Measurements from ENCODE around the gene PTPMT1. TPM values are rescaled to one million over a fixed set of nuclear protein-coding genes. Genes with fewer than 3 reads are reported as not detected.
"Not testable (repeated sequence)": the region's sequence is repeated elsewhere in the genome, so short reads cannot be mapped to it uniquely, and the experiment has no call there.

The PTPMT1 gene
- polyA plus RNA-seq, 2 donors = 38.2 to 50.7 TPM

DNA sequence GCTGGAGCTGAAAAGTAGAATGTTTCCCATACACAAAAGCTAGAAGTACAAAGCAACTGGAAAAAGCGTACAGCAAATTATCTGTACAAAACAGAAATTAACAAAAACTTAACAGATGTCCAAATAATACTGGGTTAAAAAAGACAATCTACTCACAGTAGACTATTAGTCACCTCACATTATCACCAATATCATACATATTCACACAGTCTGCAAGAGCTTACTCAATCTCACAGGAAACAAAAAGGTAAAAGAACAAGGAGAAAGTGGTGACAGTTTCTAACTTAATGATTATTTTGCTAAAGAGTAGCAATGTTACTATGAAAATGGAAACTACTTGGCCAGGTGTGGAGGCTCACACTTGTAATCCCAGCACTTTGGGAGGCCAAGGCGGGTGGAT, 24.3 kb upstream of the PTPMT1 start:
- WGBS, 2 donors = 95 to 98% methylated on average over 2 of the region's 2 CpGs
- Histone ChIP-seq H3K36me3 (ENCODE audit: control insufficient read depth in 2 of 2, insufficient read depth in 2 of 2, low read length in 1 of 2) (no peaks in the 10 kb centered on the region), H3K9me3 (ENCODE audit: control insufficient read depth in 2 of 2, insufficient read depth in 1 of 2, low read depth in 1 of 2, low read length in 1 of 2) (no peaks in the 10 kb centered on the region), H3K27ac (ENCODE audit: low read depth in 2 of 2, low read length in 1 of 2) (no peak overlapping the region), H3K27me3 (ENCODE audit: control insufficient read depth in 1 of 2, insufficient read depth in 2 of 2, low read length in 2 of 2) (no peaks in the 10 kb centered on the region), H3K4me3 (ENCODE audit: low read depth in 1 of 2, low read length in 2 of 2) (no peak overlapping the region), H3K4me1 (ENCODE audit: control insufficient read depth in 2 of 2, insufficient read depth in 2 of 2, low read length in 1 of 2) (peaks cover 0 to 5% of the 10 kb centered on the region in 2 donors)

DNA sequence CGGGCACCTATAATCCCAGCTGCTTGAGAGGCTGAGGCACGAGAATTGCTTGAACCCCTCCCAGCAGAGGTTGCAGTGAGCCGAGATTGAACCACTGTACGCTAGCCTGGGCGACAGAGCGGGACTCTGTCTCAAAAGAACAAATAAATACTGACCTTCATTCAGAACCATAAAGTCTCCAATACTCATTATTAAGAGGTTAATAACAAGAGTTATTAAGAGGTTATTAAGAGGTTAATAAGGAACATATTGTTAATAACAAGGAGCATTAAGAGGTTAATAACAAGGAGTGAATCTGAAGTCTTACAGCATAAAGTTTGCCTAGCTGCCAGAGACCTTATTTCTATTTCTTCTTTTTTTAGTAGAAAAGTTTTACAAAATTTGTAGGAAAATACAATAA, 20.1 kb upstream of the PTPMT1 start:
- H3K9me3 ChIP-seq (ENCODE audit: control insufficient read depth in 2 of 2, insufficient read depth in 1 of 2, low read depth in 1 of 2, low read length in 1 of 2) = no peaks in the 10 kb centered on the region
- no peak overlapping the region for H3K4me3 ChIP-seq (ENCODE audit: low read depth in 1 of 2, low read length in 2 of 2)
- H3K4me1 ChIP-seq (ENCODE audit: control insufficient read depth in 2 of 2, insufficient read depth in 2 of 2, low read length in 1 of 2) = peaks cover 0 to 2% of the 10 kb centered on the region in 2 donors
- no peaks in the 10 kb centered on the region for H3K36me3 ChIP-seq (ENCODE audit: control insufficient read depth in 2 of 2, insufficient read depth in 2 of 2, low read length in 1 of 2)
- H3K27ac ChIP-seq (ENCODE audit: low read depth in 2 of 2, low read length in 1 of 2) = no peak overlapping the region
- 93 to 96% methylated on average over 6 of the region's 6 CpGs for WGBS, 2 donors
- no peaks in the 10 kb centered on the region for H3K27me3 ChIP-seq (ENCODE audit: control insufficient read depth in 1 of 2, insufficient read depth in 2 of 2, low read length in 2 of 2)

DNA sequence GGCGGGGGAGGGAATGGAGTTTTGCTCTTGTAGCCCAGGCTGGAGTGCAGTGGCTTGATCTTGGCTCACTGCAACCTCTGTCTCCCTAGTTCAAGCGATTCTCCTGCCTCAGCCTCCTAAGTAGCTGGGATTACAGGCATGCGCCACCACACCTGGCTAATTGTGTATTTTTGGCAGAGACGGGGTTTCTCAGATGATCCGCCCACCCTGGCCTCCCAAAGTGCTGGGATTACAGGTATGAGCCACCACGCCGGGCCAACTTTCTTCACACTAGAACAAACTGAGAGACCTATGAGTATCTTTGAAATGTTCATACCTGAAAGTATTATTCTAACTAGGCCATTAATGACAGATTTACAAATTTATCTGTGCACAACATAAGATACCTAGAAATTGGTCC, 19.1 kb upstream of the PTPMT1 start:
- H3K4me1 ChIP-seq (ENCODE audit: control insufficient read depth in 2 of 2, insufficient read depth in 2 of 2, low read length in 1 of 2); H3K4me3 ChIP-seq (ENCODE audit: low read depth in 1 of 2, low read length in 2 of 2); H3K9me3 ChIP-seq (ENCODE audit: control insufficient read depth in 2 of 2, insufficient read depth in 1 of 2, low read depth in 1 of 2, low read length in 1 of 2); H3K27ac ChIP-seq (ENCODE audit: low read depth in 2 of 2, low read length in 1 of 2); H3K27me3 ChIP-seq (ENCODE audit: control insufficient read depth in 1 of 2, insufficient read depth in 2 of 2, low read length in 2 of 2); H3K36me3 ChIP-seq (ENCODE audit: control insufficient read depth in 2 of 2, insufficient read depth in 2 of 2, low read length in 1 of 2): not testable (repeated sequence)
- WGBS, 2 donors = 95 to 96% methylated on average over 7 of the region's 7 CpGs

DNA sequence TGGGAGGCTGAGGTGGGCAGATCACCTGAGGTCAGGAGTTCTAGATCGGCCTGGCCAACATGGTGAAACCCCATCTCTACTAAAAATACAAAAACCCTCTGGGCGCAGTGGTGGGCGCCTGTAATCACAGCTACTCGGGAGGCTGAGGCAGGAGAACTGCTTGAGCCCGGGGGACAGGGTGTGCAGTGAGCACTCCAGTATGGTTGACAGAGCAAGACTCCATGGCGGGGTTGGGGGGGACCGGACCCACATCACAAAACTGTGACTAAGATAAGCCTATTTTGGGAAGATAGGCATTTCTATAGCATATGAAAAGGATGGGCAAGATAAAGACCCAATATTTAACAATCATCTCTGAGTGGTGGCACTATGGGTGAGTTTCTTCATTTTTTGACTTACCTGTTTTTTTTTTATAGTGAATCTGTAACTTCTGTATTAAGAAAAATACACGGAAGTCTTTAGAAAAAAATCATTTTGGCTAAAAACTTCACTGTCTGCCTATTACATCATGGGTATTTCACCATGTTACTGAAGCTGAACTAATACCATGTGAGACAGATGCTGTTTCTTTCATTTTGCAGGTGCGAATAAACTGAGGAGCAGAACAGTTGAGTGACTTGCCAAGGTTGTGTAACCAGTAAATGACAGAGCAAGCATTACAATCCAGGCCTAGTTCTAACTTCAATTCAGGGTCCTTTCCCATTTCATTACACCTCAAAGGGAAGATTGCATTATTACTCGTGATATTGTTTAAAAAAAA, 14.9 kb upstream of the PTPMT1 start:
- Histone ChIP-seq H3K4me3 (ENCODE audit: low read depth in 1 of 2, low read length in 2 of 2) (no peak overlapping the region), H3K4me1 (ENCODE audit: control insufficient read depth in 2 of 2, insufficient read depth in 2 of 2, low read length in 1 of 2) (no peaks in the 10 kb centered on the region)
- 72 to 77% methylated on average over 10 of the region's 10 CpGs for WGBS, 2 donors

DNA sequence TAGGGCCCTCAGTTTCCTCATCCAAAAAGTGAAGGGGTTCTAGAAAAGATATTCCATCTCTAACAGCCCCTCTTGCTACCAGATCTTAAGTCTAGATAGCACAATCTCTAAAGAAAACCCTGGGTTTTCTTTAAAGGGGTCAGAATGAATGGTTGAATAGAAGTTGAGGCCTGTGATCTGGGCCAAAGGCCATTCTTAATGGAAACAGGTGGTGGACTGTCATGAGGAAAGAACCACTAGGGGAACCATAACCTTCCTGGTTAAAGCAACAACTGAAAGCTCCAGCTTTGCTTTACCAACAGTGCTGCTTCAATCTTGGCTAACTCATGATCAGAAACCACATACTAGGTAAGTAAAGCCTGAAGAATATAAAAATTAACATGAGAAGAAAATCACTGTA, 14.3 kb upstream of the PTPMT1 start:
- peak overlapping the region in 1 of 2 donors; percentile 58 for H3K27ac ChIP-seq (ENCODE audit: low read depth in 2 of 2, low read length in 1 of 2)
- no peaks in the 10 kb centered on the region for H3K4me1 ChIP-seq (ENCODE audit: control insufficient read depth in 2 of 2, insufficient read depth in 2 of 2, low read length in 1 of 2)
- peak overlapping the region in 1 of 2 donors; percentile 97 for H3K4me3 ChIP-seq (ENCODE audit: low read depth in 1 of 2, low read length in 2 of 2)

More for the DNA sequence above, 14.9 kb upstream of the PTPMT1 start:
- Histone ChIP-seq H3K27ac (ENCODE audit: low read depth in 2 of 2, low read length in 1 of 2) (no peak overlapping the region), H3K36me3 (ENCODE audit: control insufficient read depth in 2 of 2, insufficient read depth in 2 of 2, low read length in 1 of 2) (no peaks in the 10 kb centered on the region), H3K27me3 (ENCODE audit: control insufficient read depth in 1 of 2, insufficient read depth in 2 of 2, low read length in 2 of 2) (no peaks in the 10 kb centered on the region), H3K9me3 (ENCODE audit: control insufficient read depth in 2 of 2, insufficient read depth in 1 of 2, low read depth in 1 of 2, low read length in 1 of 2) (no peaks in the 10 kb centered on the region)

DNA sequence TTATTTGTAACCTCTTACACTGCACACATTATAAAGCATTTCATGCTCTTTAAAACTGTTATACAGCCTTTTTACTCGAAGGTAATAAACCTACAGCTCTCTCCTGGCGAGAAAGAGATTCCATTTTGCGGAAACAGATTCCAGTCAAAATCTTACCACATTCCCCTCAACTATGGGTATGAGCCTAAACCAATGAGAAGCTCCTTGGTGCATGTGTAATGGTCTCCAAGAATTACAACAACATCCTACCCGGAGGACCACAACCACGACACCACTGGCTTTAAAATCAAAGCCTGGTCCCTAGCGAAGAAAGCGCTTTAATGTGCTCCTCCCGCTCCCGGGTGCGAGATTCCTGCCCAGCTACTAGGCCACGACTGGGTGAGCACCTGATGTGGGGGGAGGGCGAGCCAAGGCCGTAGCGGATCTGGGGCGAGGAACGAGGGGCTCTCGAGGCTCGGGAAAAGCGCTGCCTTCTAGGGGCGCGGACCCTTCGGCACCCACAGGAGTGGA, 13.3 kb upstream of the PTPMT1 start:
- Histone ChIP-seq H3K27me3 (ENCODE audit: control insufficient read depth in 1 of 2, insufficient read depth in 2 of 2, low read length in 2 of 2) (no peaks in the 10 kb centered on the region), H3K4me1 (ENCODE audit: control insufficient read depth in 2 of 2, insufficient read depth in 2 of 2, low read length in 1 of 2) (no peaks in the 10 kb centered on the region), H3K27ac (ENCODE audit: low read depth in 2 of 2, low read length in 1 of 2) (peak overlapping the region; percentile 81 to 93), H3K4me3 (ENCODE audit: low read depth in 1 of 2, low read length in 2 of 2) (peak overlapping the region; percentile 97 to 98), H3K9me3 (ENCODE audit: control insufficient read depth in 2 of 2, insufficient read depth in 1 of 2, low read depth in 1 of 2, low read length in 1 of 2) (no peaks in the 10 kb centered on the region), H3K36me3 (ENCODE audit: control insufficient read depth in 2 of 2, insufficient read depth in 2 of 2, low read length in 1 of 2) (no peaks in the 10 kb centered on the region)
- 1 to 2% methylated on average over 22 of the region's 22 CpGs for WGBS, 2 donors

More for the DNA sequence above, 14.3 kb upstream of the PTPMT1 start:
- Histone ChIP-seq H3K36me3 (ENCODE audit: control insufficient read depth in 2 of 2, insufficient read depth in 2 of 2, low read length in 1 of 2) (no peaks in the 10 kb centered on the region), H3K9me3 (ENCODE audit: control insufficient read depth in 2 of 2, insufficient read depth in 1 of 2, low read depth in 1 of 2, low read length in 1 of 2) (no peaks in the 10 kb centered on the region), H3K27me3 (ENCODE audit: control insufficient read depth in 1 of 2, insufficient read depth in 2 of 2, low read length in 2 of 2) (no peaks in the 10 kb centered on the region)

DNA sequence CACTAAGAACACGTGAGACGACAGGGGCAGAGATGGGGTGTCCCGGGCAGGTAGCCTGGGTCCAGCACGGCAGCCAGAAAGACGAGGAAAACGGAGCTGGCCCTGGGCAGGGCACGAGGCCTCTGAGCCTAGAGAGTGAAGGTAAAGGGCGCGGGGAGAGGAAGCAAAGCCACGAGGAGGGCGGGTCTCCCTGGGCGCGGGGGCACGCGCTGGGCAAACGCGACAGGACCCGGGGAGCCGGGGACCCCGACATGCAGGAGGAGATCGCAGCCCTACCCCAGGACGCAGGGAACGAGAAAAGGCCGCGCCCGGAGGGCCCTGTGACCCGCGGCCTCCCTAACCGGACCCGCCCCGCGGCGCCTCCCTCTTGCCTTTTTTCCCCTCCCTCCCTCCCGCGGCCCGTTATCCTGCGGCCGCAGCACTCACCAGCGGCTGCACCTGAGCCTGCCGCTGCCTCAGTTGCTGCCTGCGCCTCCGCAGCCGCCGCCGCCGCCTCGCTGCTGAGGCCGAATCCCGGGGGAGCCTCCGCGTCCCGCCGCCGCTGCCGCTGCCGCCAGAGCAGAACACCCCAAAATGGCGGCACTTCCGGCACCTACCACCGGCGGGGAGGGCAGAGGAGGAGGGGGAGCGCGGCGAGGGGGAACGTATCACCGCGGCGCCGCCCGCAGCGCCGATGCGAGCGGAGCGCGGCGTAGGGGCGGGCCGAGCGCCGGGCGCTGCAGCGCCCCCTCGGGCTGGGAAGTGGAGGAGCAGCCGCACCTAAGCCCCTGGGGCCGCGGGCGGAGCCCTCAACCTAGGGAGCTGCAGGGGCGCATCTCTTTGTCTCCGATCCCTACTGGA, 12.6 kb upstream of the PTPMT1 start, which contains the start of gene CELF1:
Gene CELF1, minus strand, starts transcription at position 567 of the 840 bp plus-strand sequence. CDS start 53,609 bp downstream, outside the sequence.
- WGBS, 2 donors = 0 to 1% methylated on average over 54 to 89 of the region's 89 CpGs
- Histone ChIP-seq H3K27ac (ENCODE audit: low read depth in 2 of 2, low read length in 1 of 2) (peak within 1 kb of the TSS; percentile 81 to 93), H3K4me1 (ENCODE audit: control insufficient read depth in 2 of 2, insufficient read depth in 2 of 2, low read length in 1 of 2) (no peaks in the 10 kb centered on the region), H3K36me3 (ENCODE audit: control insufficient read depth in 2 of 2, insufficient read depth in 2 of 2, low read length in 1 of 2) (no peaks in the 10 kb centered on the region), H3K9me3 (ENCODE audit: control insufficient read depth in 2 of 2, insufficient read depth in 1 of 2, low read depth in 1 of 2, low read length in 1 of 2) (no peaks in the 10 kb centered on the region), H3K27me3 (ENCODE audit: control insufficient read depth in 1 of 2, insufficient read depth in 2 of 2, low read length in 2 of 2) (no peaks in the 10 kb centered on the region), H3K4me3 (ENCODE audit: low read depth in 1 of 2, low read length in 2 of 2) (peak within 1 kb of the TSS; percentile 97 to 98)

DNA sequence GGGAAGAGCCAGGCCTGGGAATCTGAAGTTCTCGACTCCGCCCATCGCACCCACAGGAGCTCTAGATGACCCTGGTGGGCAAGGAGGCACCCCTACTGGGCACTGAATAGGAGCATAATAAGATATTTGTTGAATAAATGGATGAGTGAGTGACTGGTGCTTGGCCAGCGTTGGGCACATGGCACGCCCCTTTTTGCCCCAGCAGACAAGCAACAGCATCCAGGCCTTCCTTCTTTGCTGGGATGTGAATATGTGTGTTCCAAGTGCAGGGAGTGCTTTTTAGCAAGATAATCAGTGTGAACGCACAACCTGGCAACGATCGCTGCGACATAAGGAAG, 12.0 kb upstream of the PTPMT1 start:
- Histone ChIP-seq H3K36me3 (ENCODE audit: control insufficient read depth in 2 of 2, insufficient read depth in 2 of 2, low read length in 1 of 2) (no peaks in the 10 kb centered on the region), H3K27ac (ENCODE audit: low read depth in 2 of 2, low read length in 1 of 2) (peak overlapping the region; percentile 78 to 79), H3K4me3 (ENCODE audit: low read depth in 1 of 2, low read length in 2 of 2) (peak overlapping the region; percentile 97 to 98), H3K4me1 (ENCODE audit: control insufficient read depth in 2 of 2, insufficient read depth in 2 of 2, low read length in 1 of 2) (no peaks in the 10 kb centered on the region), H3K9me3 (ENCODE audit: control insufficient read depth in 2 of 2, insufficient read depth in 1 of 2, low read depth in 1 of 2, low read length in 1 of 2) (no peaks in the 10 kb centered on the region), H3K27me3 (ENCODE audit: control insufficient read depth in 1 of 2, insufficient read depth in 2 of 2, low read length in 2 of 2) (no peaks in the 10 kb centered on the region)
- WGBS, 2 donors = 10 to 13% methylated on average over 9 of the region's 9 CpGs

DNA sequence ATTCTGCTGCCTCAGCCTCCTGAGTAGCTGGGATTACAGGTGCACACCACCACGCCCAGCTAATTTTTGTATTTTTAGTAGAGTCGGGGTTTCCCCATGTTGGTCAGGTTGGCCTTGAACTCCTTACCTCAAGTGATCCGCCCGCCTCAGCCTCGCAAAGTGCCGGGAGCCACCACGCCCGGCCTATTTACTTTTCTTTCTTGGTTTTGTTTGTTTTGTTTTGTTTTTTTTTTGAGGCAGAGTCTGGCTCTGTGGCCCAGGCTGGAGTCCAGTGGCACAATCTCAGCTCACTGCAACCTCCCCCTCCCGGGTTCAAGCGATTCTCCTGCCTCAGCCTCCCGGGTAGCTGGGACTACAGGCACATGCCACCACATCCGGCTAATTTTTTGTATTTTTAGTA, 8.4 kb upstream of the PTPMT1 start:
- not testable (repeated sequence) for H3K36me3 ChIP-seq (ENCODE audit: control insufficient read depth in 2 of 2, insufficient read depth in 2 of 2, low read length in 1 of 2); H3K27ac ChIP-seq (ENCODE audit: low read depth in 2 of 2, low read length in 1 of 2); H3K4me1 ChIP-seq (ENCODE audit: control insufficient read depth in 2 of 2, insufficient read depth in 2 of 2, low read length in 1 of 2); H3K27me3 ChIP-seq (ENCODE audit: control insufficient read depth in 1 of 2, insufficient read depth in 2 of 2, low read length in 2 of 2); H3K9me3 ChIP-seq (ENCODE audit: control insufficient read depth in 2 of 2, insufficient read depth in 1 of 2, low read depth in 1 of 2, low read length in 1 of 2); H3K4me3 ChIP-seq (ENCODE audit: low read depth in 1 of 2, low read length in 2 of 2)
- WGBS, 2 donors = 83 to 86% methylated on average over 12 of the region's 12 CpGs

All from esophagus (tissue), 2 donors.